ENCODE data around the gene F5.

Gene F5

DNA sequence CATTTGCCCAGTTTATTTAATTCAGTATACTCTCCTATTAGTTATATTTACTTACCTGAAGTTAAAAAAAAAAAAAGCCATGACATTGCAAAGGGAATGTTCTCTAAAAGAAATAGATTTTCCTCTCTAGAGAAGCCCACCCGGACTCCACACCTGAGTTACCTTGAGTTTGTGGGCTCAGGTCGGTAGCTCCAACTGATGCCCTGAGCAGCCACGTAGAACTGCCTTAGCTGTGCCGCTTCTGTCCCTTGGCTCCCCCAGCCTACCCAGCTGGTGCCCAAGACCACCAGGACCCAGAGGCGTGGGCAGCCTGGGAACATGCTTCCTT is 250 bp downstream of the F5 start:
- no peak for DNase-seq

DNA sequence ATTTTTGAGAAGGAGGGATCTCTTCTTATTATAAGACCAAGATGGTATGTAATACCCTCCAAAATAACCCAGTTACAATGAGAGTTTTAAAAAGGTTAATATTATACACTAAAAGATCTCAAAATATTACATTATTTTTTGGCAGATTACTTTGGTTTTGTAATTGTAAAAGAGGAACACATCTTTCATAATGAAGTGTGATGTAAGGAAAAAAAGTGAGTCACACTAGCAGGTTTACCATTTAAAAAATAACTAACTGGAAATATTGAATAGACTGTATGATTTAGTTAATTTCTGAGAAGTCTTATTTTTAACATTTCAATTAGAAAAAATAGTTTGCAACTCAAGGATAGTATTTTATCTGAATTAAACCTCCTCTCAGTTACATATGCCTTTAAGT is 1.1 kb downstream of the F5 start:
- no peak for DNase-seq

DNA sequence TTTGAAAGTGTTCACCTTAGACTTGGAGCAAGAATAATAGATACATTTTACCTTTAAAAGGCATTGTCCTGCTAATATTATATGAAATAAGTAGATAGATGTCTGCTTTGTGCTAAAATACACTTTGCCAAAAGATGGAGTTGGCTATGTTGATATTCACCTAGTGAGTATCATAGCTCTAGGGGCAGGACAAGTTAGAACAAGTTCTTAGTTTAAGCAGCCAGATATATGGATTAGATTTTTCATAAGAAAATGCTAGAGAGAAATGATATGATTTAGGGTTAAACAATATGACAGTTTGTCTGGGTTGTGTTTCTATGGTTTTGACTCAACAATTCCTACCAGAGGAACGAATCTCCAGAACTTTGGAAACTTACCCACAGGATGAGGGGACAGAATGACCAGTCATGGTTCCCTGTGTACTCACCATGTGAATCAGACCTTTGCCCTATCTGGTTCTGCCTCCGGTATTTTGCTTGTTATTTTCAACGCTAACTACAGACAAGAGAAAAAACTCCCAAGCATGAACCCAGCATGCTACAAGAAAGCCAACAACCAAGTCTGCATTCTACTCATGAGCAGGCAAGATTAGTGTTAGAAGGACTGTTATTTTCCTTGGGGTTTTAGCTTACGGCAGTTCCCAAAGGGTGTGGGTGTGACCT is 1.7 kb downstream of the F5 start:
- no peak for DNase-seq

DNA sequence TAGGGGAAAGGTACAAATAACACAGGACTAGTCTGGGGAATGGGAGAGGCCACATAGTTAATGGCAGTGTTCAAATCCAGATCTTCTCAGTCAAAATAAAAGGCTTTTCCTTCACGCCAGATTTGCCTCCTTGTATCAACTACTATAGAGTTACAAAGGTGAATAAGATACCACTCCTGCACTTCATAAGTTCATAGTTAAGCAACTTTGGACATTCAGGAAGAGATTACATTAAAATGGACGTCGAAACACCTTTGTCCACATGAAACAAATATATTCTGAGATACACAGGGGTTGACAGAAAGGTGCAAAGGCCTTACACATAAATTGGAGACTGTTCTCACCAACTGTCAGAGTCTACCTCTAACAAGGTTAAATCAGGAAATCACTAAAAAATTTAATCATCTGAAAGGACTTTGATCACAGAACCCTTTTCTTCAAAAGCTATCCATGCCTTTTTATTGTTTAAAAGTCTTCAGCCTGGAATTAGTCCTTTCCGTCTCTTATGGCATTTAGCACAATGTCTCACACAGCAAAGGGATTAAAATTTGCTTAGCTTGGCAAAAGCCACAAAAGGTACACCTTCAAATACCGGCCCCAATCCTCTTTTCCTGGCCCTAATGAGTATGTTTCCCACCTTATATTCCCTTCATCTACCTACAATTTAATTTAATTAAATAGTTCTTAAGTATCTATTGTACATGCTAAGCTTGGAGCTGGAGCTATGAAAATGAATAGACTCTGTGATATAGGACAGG is 8.1 kb downstream of the F5 start:
- DNase-seq, result no peak

DNA sequence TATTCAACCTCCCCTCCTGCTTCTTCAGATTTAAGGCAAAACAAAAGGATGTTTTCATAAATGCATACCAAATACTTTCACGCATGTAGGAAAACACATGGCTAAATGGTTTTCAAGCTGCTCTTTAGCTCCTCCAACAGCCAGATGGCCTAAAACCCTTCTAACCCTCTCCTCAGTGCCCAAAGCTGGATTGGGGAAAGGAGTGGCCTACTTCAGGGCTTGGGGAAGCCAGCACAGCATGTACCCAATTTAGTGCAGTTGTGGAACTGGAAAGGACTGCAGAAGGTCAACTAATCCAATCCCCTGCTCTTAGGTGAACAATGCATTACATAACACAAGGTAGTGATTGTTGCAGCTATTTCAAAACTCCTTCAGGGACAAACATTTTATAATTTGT is 9.3 kb downstream of the F5 start:
- DNase-seq, result no peak

DNA sequence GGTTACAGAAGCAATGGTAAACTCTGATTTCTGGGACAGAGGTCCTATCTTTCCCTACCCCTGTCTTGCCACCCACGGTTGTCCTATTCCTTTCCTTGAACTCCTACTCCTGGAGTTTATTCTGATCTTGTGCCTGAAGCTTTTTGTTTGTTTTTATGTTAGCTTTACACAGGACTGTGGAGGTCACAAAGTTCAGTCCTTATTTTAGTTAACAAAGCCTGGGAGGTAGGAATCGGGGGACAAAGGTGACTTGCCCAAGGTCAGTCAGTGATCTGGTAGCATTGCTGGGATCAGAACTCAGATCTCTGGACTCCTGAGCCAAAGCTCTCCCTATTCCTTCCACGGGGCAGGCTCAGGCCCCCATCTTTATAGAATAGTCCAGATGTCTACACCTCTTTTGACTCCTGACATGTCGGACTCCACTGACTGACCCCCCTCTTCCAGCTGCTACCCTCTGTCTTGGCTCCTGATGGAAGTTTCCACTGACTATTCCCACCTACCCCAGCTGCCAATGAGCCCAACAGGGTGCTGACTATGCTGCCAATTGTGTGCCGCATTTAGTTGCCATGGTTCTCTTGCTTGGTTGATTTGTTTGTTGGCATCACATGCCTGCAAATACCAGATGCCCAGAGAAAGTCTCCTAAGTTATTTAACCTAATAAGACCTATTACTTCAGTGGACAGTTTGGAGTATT is 9.9 kb downstream of the F5 start:
- DNase-seq, result no peak

DNA sequence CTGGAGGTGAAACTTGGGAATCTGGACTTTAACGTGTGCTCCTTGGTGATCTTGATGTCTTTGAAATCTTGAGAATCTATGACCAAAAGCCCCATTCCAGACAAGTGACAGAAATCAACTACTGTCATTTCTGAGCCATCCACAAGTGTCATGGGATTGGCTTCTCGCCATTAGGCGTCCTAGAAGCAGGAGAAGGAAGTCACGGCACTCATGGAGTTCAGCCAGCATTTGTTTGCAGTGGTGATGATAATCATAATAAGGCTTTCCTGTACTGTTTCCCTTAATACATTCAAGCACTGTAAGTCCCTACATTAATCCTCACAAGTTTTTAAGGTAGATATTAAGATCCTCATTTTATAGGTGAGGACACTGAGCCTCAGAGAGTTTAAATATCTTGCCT is 11.9 kb downstream of the F5 start:
- no peak for DNase-seq

DNA sequence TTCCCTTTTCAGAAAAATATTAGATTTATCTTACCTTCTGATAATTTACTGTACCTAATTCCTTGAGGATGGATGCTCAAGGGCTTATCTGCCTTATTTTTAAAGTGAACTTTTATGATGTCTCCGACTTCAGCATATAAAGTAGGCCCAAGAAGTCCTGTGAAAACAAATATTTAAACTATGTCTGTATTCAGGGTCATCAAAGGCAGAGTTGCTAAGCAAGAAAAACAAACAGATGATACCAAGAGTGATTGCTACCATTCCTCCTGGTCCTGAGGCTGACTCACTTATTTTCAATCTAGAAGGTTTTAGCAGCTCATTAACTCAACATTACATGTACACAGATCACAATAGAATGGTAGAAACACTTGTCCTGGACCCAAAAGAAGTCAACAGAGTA is 14.1 kb downstream of the F5 start:
- DNase-seq, result no peak

DNA sequence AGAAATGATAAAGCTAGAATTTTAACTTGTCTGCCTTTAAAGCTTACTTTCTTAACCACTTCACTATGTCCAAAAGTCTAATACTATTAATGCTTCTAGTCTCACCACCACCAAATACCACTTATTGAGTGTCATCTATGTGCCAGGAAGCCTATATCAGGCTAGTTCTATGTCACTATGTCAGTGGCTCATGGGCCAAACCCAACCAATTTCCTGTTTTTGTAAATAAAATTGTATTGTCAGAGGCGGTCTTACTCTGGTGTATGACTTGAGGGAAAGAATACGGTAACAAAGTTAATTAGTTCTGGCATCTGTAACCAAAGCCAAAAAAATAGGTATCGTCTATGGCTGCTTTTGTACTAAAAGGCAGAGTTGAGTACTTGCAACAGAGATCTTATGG is 14.8 kb downstream of the F5 start:
- no peak for DNase-seq

DNA sequence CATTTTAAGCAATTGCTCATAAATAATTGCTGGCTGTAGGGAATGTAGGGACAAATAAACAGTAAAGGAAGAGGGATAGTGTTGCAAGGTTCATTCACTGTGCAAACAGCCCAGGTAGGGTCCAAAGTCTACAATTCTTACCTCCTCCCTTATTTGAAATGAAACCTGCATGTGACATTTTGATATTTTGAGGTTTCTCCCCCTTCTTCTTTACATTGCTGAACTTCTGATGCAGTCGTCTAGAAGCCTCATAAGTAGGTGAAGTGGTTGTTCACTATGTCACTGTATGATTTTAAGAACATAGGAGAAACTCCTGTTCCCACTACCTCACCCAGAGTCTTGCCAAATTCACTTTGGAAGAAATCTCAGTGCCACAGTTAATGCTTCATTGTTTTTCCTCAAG is 16.1 kb downstream of the F5 start:
- DNase-seq, result no peak

DNA sequence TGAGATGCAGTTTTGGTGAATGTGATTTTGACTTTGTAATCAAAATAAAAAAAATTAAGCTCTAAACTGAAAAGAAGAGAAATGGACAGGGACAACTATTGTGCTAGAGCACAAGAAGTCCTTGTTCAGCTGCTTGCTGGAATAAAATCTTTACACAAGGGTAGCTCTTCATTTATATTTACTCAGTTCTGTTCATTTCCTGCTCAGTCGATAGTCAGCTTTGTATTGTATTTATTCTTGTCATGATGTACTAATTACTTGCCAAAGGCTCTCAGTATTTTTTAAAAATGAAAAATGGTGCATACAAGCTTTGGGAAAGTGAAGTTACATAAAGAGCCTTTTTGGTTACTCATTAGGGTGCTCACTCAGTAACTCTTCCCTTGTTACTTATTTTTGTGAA is 17.8 kb downstream of the F5 start:
- no peak for DNase-seq

DNA sequence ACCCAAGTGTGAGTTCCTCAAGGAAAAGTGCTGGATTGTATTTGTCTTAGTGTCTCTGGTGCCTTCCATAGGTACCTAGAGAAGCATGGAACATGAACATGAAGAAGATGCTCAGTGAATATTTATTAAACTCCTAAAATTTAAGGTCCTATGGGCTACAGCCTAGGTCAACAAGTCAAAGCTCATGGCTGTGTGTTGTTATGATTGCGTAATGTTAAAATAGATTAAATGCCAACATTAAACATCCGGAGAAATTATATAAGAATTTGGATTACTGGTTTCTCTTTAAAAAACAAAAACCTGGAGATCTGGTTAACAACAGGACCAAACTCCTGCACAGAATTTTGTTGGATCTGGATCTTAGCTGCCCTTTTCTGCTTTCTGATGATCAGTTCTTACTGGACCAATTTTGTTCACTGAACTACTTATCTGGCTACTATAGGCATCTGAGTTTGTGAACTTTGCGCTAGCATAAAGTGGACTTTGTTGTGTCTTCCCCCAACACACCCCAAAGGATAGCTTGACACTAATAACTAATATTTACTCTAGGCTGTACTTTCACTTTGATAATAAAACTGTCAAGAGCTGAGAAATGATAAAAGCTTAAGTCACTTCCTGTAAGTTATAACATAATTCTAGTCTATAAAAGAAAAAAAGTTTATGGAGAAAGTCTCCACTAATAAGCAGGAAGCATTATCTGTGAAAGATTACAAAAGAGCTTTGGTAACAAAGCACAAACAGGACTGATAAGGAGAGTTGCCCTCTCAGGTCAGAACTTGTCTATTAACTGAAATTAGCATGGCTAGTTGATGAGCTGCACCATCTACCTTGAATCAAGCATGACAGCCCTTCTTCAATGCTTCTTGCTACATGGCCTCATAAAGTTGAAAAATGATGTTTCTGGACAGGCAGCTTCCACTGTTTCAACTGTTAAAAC is 20.7 kb downstream of the F5 start:
- no peak for DNase-seq

DNA sequence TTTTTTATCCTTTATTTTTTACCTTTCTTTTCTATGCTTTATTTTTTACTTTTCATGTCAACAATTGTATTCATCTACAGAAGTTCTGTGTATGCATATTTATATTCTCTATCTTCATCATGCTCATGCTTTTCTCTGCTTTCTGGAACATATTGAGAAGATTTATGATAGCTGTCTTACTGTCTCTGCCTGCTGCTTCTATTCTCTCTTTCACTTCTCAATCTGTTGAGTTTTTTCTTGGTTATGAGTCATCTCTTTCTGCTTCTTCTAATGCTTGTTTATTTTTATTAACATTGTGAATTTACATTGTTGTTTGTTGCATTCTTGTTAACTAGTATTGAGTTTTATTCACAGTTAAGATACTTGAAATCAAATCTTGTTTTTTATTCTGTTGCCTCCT is 22.6 kb downstream of the F5 start:
- DNase-seq, result no peak

DNA sequence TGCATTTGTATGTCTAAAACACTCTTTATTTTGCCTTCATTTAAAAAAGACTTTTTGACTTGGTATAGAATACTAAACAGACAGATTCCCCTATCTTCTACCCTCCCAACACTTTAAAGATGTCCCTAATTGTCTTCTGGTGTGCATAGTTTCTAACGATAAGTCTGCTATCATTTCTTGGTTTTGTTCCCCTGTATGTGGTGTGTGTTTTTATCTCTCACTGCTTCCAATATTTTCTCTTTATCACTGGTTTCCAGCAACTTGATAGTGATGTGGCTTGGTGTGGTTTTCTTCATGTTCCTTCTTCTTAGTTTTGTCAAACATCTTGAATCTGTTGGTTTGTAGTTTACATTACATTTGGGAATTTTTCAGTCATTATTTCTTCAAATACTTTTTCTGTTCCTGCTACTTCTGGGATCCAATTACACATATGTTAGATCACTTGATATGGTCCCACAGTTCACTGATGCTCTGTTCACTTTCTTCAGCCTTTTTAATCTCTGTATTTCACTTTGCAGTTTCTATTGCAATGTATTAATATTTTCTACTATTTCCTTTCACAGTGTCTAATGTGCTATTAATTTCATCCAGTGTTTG is 23.2 kb downstream of the F5 start:
- no peak for DNase-seq

DNA sequence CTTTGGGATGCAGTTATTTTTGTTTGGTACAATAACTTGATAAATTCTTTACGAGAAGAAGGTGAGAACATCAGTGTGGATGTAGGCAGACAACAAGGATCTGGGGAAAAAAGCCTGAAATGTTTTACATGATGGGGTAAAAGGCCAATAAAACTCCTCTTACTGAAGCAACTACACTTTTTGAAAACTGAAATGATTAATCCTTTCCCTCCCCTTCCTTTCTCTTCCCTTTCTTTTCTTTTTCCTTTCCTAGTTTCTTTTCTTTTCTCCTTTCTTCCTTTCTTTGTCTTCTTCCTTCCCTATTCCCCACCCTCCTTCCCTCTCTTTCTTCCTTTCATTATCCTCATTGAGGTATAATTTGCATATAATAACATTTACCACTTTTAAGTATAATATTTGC is 24.6 kb downstream of the F5 start:
- no peak for DNase-seq

DNA sequence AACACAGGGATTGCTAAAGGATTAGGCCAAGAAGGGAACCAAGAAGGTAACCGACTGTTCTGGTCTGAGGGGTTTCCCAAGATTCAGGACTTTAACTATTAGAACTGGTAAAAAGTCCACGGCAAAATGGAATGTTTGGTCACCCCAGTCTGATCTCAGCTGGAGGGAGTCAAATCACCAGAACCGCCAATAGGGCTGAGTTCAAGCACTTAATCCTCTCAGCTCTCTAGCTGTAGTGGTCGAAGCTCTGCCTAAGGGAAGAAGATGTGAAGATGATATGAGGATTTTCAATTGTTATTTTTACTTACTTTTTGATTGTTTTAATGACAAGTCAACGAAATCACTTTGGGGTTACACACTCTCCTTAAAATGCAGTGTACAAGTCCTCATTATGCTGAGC is 29.1 kb downstream of the F5 start:
- no peak for DNase-seq

DNA sequence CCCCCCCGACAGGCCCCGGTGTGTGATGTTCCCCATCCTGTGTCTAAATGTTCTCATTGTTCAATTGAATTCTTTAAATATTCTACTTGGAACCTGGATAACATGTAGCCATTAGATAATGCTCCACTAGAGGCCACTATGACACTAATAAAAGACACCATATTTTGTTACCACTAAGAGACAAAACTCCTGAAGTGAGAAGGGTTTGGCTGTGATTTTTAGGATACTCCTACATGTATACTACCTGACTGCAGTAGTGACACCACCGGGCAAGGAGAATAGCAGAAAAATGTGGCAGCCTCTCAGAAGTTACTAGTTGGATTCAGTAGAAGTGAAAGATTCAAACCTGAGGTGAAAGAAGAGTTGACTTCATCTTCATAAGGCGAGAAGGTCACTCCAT is 36.0 kb downstream of the F5 start:
- DNase-seq, result peak; percentile 59 to 61

DNA sequence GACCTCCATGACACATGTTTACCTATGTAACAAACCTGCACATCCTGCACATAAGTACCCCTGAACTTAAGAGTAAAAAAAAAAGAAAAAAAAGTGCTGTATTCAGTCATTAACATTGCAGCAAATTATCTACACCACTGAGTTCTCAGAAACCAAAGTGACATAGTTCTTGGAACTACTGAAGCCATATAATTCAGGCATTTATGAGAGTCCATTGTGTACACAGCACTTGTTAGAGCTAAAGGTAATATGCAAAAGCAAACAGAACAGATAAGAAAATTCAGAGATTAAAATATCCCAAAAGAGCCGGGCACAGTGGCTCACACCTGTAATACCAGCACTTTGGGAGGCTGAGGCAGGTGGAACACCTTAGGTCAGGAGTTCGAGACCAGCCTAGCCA is 38.0 kb downstream of the F5 start:
- DNase-seq, result no peak

DNA sequence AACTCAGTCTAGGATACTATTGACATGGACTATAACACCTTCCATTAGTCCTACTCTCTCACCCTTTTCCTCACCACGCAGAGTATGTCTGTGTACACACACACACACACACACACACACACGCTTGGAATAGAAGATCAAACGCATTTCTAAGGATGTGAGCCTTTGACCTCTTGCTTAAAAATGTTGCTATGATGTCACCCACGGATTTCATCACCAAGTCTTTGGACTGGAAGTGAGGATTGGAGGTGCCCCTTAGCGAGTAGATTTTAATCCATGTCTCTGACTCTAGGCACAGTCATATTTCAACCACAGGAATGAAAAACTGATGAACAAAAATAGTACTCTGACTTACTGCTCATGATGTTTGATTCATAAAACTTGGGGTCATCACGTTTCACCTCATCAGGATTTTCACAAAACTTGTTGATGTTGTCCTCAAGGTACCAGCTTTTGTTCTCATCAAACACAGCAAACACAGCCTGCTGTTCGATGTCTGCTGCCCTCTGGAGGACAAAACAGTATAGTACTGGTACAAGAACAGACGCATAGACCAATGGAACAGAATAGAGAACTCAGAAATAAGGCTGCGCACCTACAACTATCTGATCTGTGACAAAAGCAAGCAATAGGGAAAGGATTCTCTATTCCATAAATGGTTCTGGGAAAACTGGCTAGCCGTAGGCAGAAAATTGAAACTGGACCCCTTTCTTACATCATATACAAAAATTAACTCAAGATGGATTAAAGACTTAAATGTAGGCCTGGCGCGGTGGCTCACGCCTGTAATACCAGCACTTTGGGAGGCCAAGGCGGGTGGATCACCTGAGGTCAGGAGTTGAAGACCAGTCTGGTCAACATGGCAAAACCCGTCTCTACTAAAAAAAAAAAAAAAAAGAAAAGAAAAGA is 39.9 kb downstream of the F5 start:
- peak; percentile 66 to 69 for DNase-seq

DNA sequence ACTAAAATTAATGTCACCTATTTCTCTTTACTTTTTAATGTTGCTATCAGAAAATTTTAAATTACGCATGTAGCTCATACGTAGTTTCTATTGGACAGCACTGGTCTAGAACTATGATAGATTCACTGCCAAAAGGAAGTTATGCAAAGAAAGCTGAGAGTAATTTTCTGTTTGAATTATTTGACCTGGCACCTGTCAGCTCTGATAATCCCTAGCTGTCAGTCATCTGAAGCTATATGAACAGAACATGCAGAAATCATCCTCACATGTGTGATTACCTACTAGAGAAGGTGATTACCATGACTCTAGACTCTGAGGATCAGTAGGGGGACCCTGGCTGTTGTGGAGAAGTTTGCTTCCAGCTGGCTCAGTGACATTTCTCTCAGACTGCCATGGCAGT is 40.8 kb downstream of the F5 start:
- no peak for DNase-seq

DNA sequence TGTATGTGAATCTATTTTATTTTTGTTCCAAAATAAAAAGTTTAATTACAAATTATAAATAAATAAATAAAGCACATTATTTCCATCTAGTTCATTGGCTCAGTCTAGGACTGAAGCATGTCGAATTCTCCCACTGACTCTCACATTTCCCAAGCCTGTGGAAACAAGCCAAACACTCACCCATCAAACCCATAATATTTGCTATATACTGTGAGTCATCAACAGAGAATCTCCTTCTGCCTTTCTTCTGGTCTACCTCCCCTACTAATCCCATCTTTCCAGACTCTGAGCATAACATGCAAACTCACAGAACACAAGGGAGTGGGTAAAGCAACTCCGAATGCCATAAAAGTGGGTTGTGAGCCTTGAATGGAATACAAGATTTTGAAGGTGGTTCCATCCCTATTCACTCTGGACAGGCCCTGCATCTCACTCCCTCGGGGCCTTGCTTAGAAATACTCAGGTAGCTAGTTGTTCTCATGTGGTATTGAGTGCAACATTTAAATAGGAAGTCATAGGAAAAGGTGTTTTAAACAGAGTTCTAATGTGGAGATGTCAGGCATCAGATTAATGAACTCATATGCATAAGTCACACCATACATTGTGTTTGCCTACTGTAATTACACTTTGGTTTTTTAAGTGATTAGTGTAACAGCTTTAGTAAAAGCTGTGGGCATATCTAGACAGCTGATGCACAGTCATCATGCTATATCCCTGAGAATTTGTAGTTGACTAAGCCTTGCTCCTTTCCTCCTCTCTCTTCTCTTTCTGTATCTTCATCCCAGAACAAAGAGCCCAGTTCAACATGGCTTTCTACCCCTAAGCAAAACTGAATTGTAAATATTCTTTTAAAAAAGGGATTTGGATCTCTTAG is 47.0 kb downstream of the F5 start:
- no peak for DNase-seq

Data from SHP77 (cell line).